Sigmoid colon (tissue), 4 donors: ENCODE results near the gene NAT16.

Experiments
- CTCF ChIP-seq, 4 experiments: fragments of 450-650 bp in 3 of 4; fragments of 200-600 bp in 1 of 4; IDR thresholded peaks; one replicate each; pipeline ENCODE4 v1.5.1; 2016 to 2019; ENCODE audit warnings: antibody characterized with exemption in 4 of 4, mild to moderate bottlenecking in 3 of 4, moderate library complexity in 2 of 4
- EP300 ChIP-seq, 4 donors: sonication (generic); formaldehyde crosslinking; IDR thresholded peaks; one replicate each; pipeline ENCODE4 v1.6.1; 2017; ENCODE audit warnings: antibody characterized with exemption in 4 of 4
- POLR2A ChIP-seq, 2 donors: fragments of 450-650 bp; IDR thresholded peaks; one replicate each; pipeline ENCODE4 v1.6.1; 2016; ENCODE audit warnings: antibody characterized with exemption in 2 of 2, mild to moderate bottlenecking in 2 of 2, moderate library complexity in 2 of 2
- POLR2AphosphoS5 ChIP-seq, 4 donors: sonication (generic); formaldehyde crosslinking; IDR thresholded peaks; one replicate each; pipeline ENCODE4 v1.6.1; 2017; ENCODE audit warnings: antibody characterized with exemption in 4 of 4

GRCh38 chr7:101159696-101160674 is 20.1 kb downstream of the NAT16 start:
- TF ChIP-seq POLR2AphosphoS5 (IDR thresholded peaks at IDR 0.05), result no peak
- no peak for TF ChIP-seq CTCF (IDR thresholded peaks at IDR 0.05)
- no peak for TF ChIP-seq EP300 (IDR thresholded peaks at IDR 0.05)
- no peak for TF ChIP-seq POLR2A (IDR thresholded peaks at IDR 0.05)
